ENCODE results near the gene RPS6KA2.
"Not testable (repeated sequence)": the region's sequence is repeated elsewhere in the genome, so short reads cannot be mapped to it uniquely, and the experiment has no call there.

RPS6KA2 gene

GRCh38 chr6:166402582-166403277, 224.3 kb downstream of the RPS6KA2 start:
- no peak for DNase-seq (ENCODE audit: low read depth, low spot score)
- POLR2A ChIA-PET = no interaction called here
- TF ChIP-seq, protein P1, sequence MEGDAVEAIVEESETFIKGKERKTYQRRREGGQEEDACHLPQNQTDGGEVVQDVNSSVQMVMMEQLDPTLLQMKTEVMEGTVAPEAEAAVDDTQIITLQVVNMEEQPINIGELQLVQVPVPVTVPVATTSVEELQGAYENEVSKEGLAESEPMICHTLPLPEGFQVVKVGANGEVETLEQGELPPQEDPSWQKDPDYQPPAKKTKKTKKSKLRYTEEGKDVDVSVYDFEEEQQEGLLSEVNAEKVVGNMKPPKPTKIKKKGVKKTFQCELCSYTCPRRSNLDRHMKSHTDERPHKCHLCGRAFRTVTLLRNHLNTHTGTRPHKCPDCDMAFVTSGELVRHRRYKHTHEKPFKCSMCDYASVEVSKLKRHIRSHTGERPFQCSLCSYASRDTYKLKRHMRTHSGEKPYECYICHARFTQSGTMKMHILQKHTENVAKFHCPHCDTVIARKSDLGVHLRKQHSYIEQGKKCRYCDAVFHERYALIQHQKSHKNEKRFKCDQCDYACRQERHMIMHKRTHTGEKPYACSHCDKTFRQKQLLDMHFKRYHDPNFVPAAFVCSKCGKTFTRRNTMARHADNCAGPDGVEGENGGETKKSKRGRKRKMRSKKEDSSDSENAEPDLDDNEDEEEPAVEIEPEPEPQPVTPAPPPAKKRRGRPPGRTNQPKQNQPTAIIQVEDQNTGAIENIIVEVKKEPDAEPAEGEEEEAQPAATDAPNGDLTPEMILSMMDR (IDR thresholded peaks at IDR 0.05; ENCODE audit: insufficient read depth, low read length, missing control alignments) = no peak
- CTCF ChIA-PET = interaction anchor here (0.9 to 8.5 kb wide), 5 partner anchors 9 to 127 kb away, joined by 3 to 153 read pairs (median 13); no protein-coding TSS in a partner anchor
- H3K4me3 ChIP-seq (ENCODE audit: low read depth, low read length) = no peak overlapping the region

DNA sequence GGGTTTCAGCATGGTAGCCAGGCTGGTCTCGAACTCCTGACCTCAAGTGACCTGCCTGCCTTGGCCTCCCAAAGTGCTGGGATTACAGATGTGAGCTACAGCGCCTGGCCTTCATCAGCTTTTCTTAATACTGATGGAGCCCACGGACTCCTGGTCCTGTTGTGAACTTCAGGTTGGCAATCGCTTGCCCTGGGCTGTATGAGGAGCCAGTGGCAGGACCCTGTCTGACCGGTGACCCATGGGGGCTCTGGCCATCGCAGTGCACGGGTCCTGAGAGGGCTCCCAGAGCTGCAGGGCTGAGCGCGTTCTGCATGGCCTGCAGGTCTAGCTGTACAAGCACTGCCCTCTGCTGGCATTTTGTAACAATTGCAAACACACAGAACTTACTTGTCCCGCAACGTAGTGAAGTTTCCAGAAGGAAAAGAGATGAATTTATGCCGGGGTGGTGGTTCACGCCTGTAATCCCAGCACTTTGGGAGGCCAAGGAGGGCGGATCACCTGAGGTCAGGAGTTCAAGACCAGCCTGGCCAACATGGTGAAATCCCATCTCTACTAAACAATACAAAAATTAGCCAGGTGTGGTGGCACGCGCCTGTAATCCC, 226.3 kb downstream of the RPS6KA2 start:
- CTCF ChIA-PET = interaction anchor here (0.8 to 8.5 kb wide), 24 partner anchors 8 to 588 kb away, joined by 3 to 153 read pairs (median 6); no protein-coding TSS in a partner anchor
- TF ChIP-seq, protein P1 (IDR thresholded peaks at IDR 0.05; ENCODE audit: insufficient read depth, low read length, missing control alignments) = peak; percentile 75
- H3K4me3 ChIP-seq (ENCODE audit: low read depth, low read length); POLR2A ChIA-PET: not testable (repeated sequence)
- peak; percentile 33 for DNase-seq (ENCODE audit: low read depth, low spot score)

- ChIA-PET CTCF (interaction anchor here (0.8 to 8.5 kb wide), 21 partner anchors 8 to 589 kb away, joined by 3 to 153 read pairs (median 7); no protein-coding TSS in a partner anchor), POLR2A (no interaction called here)
- TF ChIP-seq, protein P1 (IDR thresholded peaks at IDR 0.05; ENCODE audit: insufficient read depth, low read length, missing control alignments) = no peak
- DNase-seq (ENCODE audit: low read depth, low spot score) = no peak
- H3K4me3 ChIP-seq (ENCODE audit: low read depth, low read length) = no peak overlapping the region
Observed at GRCh38 chr6:166400181-166400580, 226.9 kb downstream of the RPS6KA2 start.

- ChIA-PET POLR2A (no interaction called here), CTCF (interaction anchor here (1.7 to 8.5 kb wide), 7 partner anchors 8 to 127 kb away, joined by 6 to 153 read pairs (median 14); no protein-coding TSS in a partner anchor)
- no peak overlapping the region for H3K4me3 ChIP-seq (ENCODE audit: low read depth, low read length)
- DNase-seq (ENCODE audit: low read depth, low spot score) = no peak
- TF ChIP-seq, protein P1 (IDR thresholded peaks at IDR 0.05; ENCODE audit: insufficient read depth, low read length, missing control alignments) = no peak
Observed at GRCh38 chr6:166398348-166398747, 228.7 kb downstream of the RPS6KA2 start.

- DNase-seq (ENCODE audit: low read depth, low spot score) = no peak
- TF ChIP-seq, protein P1 (IDR thresholded peaks at IDR 0.05; ENCODE audit: insufficient read depth, low read length, missing control alignments) = no peak
- no peak overlapping the region for H3K4me3 ChIP-seq (ENCODE audit: low read depth, low read length)
- POLR2A ChIA-PET = no interaction called here
- CTCF ChIA-PET = interaction anchor here (1.7 to 8.5 kb wide), 6 partner anchors 9 to 126 kb away, joined by 6 to 153 read pairs (median 17); no protein-coding TSS in a partner anchor
Observed at GRCh38 chr6:166397849-166398248, 229.2 kb downstream of the RPS6KA2 start.

DNA sequence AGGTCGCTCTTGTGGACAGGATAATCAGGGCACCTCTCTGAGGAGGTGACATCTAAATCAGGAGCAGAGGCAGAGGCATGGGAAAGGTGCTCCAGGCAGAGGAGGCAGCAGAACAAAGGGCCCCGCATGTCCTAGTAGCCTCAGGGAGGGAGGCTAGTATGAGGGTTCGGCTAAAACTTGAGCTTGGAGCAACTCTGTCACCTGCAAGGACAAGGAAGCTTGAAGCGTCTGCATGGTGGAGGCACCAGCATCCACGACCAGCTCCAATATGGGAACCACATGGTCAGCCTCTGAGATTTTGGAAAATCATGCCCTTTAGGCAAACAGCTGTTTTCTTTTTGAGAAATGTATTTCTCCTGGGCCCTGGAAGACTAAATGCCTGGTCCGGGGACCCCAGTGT, 231.3 kb downstream of the RPS6KA2 start:
- DNase-seq (ENCODE audit: low read depth, low spot score) = no peak
- ChIA-PET POLR2A (no interaction called here), CTCF (interaction anchor here (0.9 to 2.5 kb wide), 2 partner anchors 115 to 120 kb away, joined by 4 to 7 read pairs; no protein-coding TSS in a partner anchor)
- TF ChIP-seq, protein P1 (IDR thresholded peaks at IDR 0.05; ENCODE audit: insufficient read depth, low read length, missing control alignments) = no peak
- no peak overlapping the region for H3K4me3 ChIP-seq (ENCODE audit: low read depth, low read length)

Data from AG04449 (cell line).